OCI-LY7 (cell line): ENCODE data around the gene RPL3. TPM values are rescaled to one million over a fixed set of nuclear protein-coding genes. Genes with fewer than 3 reads are reported as not detected.
A peak's percentile ranks its signal among the peaks of the same experiment; 100 is the strongest.

Source experiments
- BruUV-seq: library from RNA; stranded (reverse); fragments of 400-500 nt; replicated peaks from 2 replicates; lab custom pipeline; 2021; lab: Mats Ljungman, UMichigan
- CTCF ChIA-PET: fragments of 300-600 bp; sonication (Branson Sonifier 250); formaldehyde crosslinking; loops from one replicate; lab custom pipeline; 2022; ENCODE audit warnings: antibody characterized with exemption; ENCODE audit not compliant: unreplicated experiment; lab: Charles Lee
- POLR2A ChIA-PET: fragments of 300-600 bp; sonication (Branson Sonifier 250); formaldehyde crosslinking; loops from one replicate; lab custom pipeline; 2022; ENCODE audit warnings: antibody characterized with exemption; lab: Charles Lee
- DNase-seq: peaks from one replicate; pipeline ENCODE4 v3.0.0-alpha.2; 2015; ENCODE audit warnings: low spot score
- H2AFZ ChIP-seq: fragments of 200-600 bp; sonication (generic), shearing (Covaris generic); 2 replicates; pipeline ENCODE4 v1.6.1; 2014; ENCODE audit warnings: mild to moderate bottlenecking, antibody characterized with exemption, low read length, moderate library complexity
- H3K27ac ChIP-seq: fragments of 200-600 bp; sonication (generic); 2 replicates; pipeline ENCODE4 v1.5.1; 2014; ENCODE audit warnings: mixed run types, low read depth, mild to moderate bottlenecking, moderate library complexity, low read length, inconsistent platforms; ENCODE audit not compliant: poor library complexity, severe bottlenecking
- H3K36me3 ChIP-seq: fragments of 200-600 bp; sonication (generic); 2 replicates; pipeline ENCODE4 v1.6.1; 2014; ENCODE audit warnings: mild to moderate bottlenecking, antibody characterized with exemption, low read length, moderate library complexity, mixed read lengths; ENCODE audit not compliant: insufficient read depth
- H3K4me1 ChIP-seq: fragments of 200-600 bp; sonication (generic); 2 replicates; pipeline ENCODE4 v1.5.1; 2014; ENCODE audit warnings: mild to moderate bottlenecking, low read length; ENCODE audit not compliant: insufficient read depth, poor library complexity, severe bottlenecking
- H3K4me2 ChIP-seq: fragments of 200-600 bp; sonication (generic); 2 replicates; pipeline ENCODE4 v1.6.1; 2014; ENCODE audit warnings: mild to moderate bottlenecking, low read length
- H3K4me3 ChIP-seq: fragments of 200-600 bp; sonication (generic); 2 replicates; pipeline ENCODE4 v1.5.1; 2014; ENCODE audit warnings: mild to moderate bottlenecking, low read depth, low read length; ENCODE audit not compliant: poor library complexity, severe bottlenecking
- H3K79me2 ChIP-seq: fragments of 200-600 bp; sonication (generic); 2 replicates; pipeline ENCODE4 v1.6.1; 2016; ENCODE audit warnings: low read depth, mild to moderate bottlenecking, low read length, moderate library complexity, mixed read lengths; ENCODE audit not compliant: insufficient read depth
- H3K9me2 ChIP-seq: fragments of 200-600 bp; sonication (generic); 2 replicates; pipeline ENCODE4 v1.6.1; 2016; ENCODE audit warnings: mild to moderate bottlenecking, low read length, mixed read lengths; ENCODE audit not compliant: insufficient read depth
- H3K9me3 ChIP-seq: fragments of 200-600 bp; sonication (generic); 2 replicates; pipeline ENCODE4 v1.6.1; 2014; ENCODE audit warnings: mild to moderate bottlenecking, mixed run types, low read length, mixed read lengths
- H4K20me1 ChIP-seq: fragments of 200-600 bp; sonication (generic); 2 replicates; pipeline ENCODE4 v1.6.1; 2014; ENCODE audit warnings: mild to moderate bottlenecking, antibody characterized with exemption, low read length, moderate library complexity, mixed read lengths; ENCODE audit not compliant: insufficient read depth
- CTCF ChIP-seq: fragments of 200-600 bp; sonication (generic); conservative IDR thresholded peaks from 2 replicates; pipeline ENCODE4 v1.5.1; 2014; ENCODE audit warnings: mild to moderate bottlenecking, antibody characterized with exemption, low read length, moderate library complexity, mixed read lengths
- EZH2phosphoT487 ChIP-seq: fragments of 200-600 bp; sonication (generic); IDR thresholded peaks from 2 replicates; pipeline ENCODE4 v1.6.1; 2018; ENCODE audit warnings: low read depth, borderline replicate concordance, mild to moderate bottlenecking, mixed run types, antibody characterized with exemption, low read length, moderate library complexity, mixed read lengths
- intact Hi-C: fragments of 100-400 bp; cut with micrococcal nuclease; formaldehyde crosslinking; loops from one replicate; pipeline ENCODE4 v1.10.0; 2022; ENCODE audit not compliant: unreplicated experiment
- total RNA-seq, 2 experiments: library from RNA; depleted of rRNA in 1 of 2; stranded (reverse); fragments of >200 nt in 1 of 2; shearing (Covaris generic) in 1 of 2; gene quantifications; 2 replicates each; pipeline ENCODE4 v1.2.3, GENCODE V29; 2014 to 2022

RPL3 gene
- total RNA-seq, 2 experiments from 2014 or later: 2,313 to 2,457 TPM

GRCh38 chr22:39292031-39292462 is 27.4 kb downstream of the RPL3 start:
- no peaks in the 10 kb centered on the region for H3K9me3 ChIP-seq
- no peaks in the 10 kb centered on the region for H3K79me2 ChIP-seq
- intact Hi-C loops: no loop called here
- BruUV-seq: no TSS peak
- no peak overlapping the region for H3K27ac ChIP-seq
- no peaks in the 10 kb centered on the region for H3K36me3 ChIP-seq
- POLR2A ChIA-PET: interaction anchor here (0.5 kb wide), 1 partner anchor 120 kb away, joined by 4 read pairs; no protein-coding TSS in a partner anchor
- TF ChIP-seq EZH2phosphoT487 (no peak), CTCF (no peak)
- no peak overlapping the region for H3K4me2 ChIP-seq
- H2AFZ ChIP-seq: no peak overlapping the region
- CTCF ChIA-PET: no interaction called here
- no peak overlapping the region for H3K4me3 ChIP-seq
- H3K9me2 ChIP-seq: no peaks in the 10 kb centered on the region
- H3K4me1 ChIP-seq: peaks cover 7% of the 10 kb centered on the region
- no peak for DNase-seq
- H4K20me1 ChIP-seq: no peaks in the 10 kb centered on the region

GRCh38 chr22:39291523-39291922 is 27.9 kb downstream of the RPL3 start:
- POLR2A ChIA-PET: no interaction called here
- H3K27ac ChIP-seq: no peak overlapping the region
- TF ChIP-seq CTCF (peak; percentile 49; the same call in 1 of the 2 replicates), EZH2phosphoT487 (no peak)
- no TSS peak for BruUV-seq
- H3K9me3 ChIP-seq: no peaks in the 10 kb centered on the region
- intact Hi-C loops: no loop called here
- H3K9me2 ChIP-seq: no peaks in the 10 kb centered on the region
- DNase-seq: no peak
- no peak overlapping the region for H3K4me3 ChIP-seq
- H3K79me2 ChIP-seq: no peaks in the 10 kb centered on the region
- CTCF ChIA-PET: no interaction called here
- peaks cover 6% of the 10 kb centered on the region for H3K4me1 ChIP-seq
- H3K36me3 ChIP-seq: no peaks in the 10 kb centered on the region
- no peak overlapping the region for H2AFZ ChIP-seq
- no peaks in the 10 kb centered on the region for H4K20me1 ChIP-seq
- H3K4me2 ChIP-seq: no peak overlapping the region

GRCh38 chr22:39290724-39291161 is 28.7 kb downstream of the RPL3 start:
- H4K20me1 ChIP-seq: no peaks in the 10 kb centered on the region
- ChIA-PET POLR2A (no interaction called here), CTCF (no interaction called here)
- H3K4me3 ChIP-seq: no peak overlapping the region
- no peak overlapping the region for H2AFZ ChIP-seq
- DNase-seq: no peak
- peaks cover 6% of the 10 kb centered on the region for H3K4me1 ChIP-seq
- TF ChIP-seq EZH2phosphoT487 (no peak), CTCF (no peak)
- H3K27ac ChIP-seq: no peak overlapping the region
- no TSS peak for BruUV-seq
- no peaks in the 10 kb centered on the region for H3K79me2 ChIP-seq
- H3K9me3 ChIP-seq: no peaks in the 10 kb centered on the region
- H3K4me2 ChIP-seq: no peak overlapping the region
- no peaks in the 10 kb centered on the region for H3K9me2 ChIP-seq
- intact Hi-C loops: no loop called here
- no peaks in the 10 kb centered on the region for H3K36me3 ChIP-seq
